Measurements from ENCODE around the gene RABGAP1L.

Gene RABGAP1L

GRCh38 chr1:174736831-174737230, 577.5 kb downstream of the RABGAP1L start:
- Histone ChIP-seq H2BK15ac (ENCODE audit: low read length) (no peak overlapping the region), H2AFZ (ENCODE audit: low read length) (no peak overlapping the region), H3K9ac (ENCODE audit: low read depth, low read length, poor library complexity) (no peak overlapping the region), H4K91ac (ENCODE audit: low read depth, low read length, poor library complexity) (no peak overlapping the region), H4K8ac (ENCODE audit: low read depth, low read length) (no peak overlapping the region), H3K23ac (ENCODE audit: low read depth, low read length, poor library complexity) (no peak overlapping the region), H3K4me3 (ENCODE audit: low read length in 2 of 2) (no peak overlapping the region), H3K4me1 (ENCODE audit: control insufficient read depth in 2 of 2, insufficient read depth in 1 of 2, low read depth in 1 of 2, low read length in 2 of 2) (no peaks in the 10 kb centered on the region), H3K4me2 (ENCODE audit: insufficient read depth, low read length, poor library complexity, severe bottlenecking) (no peak overlapping the region), H3K9me3 (replicated peaks in 1 of 2; ENCODE audit: control insufficient read depth in 2 of 2, insufficient read depth in 1 of 2, low read depth in 1 of 2, low read length in 2 of 2) (no peaks in the 10 kb centered on the region), H2BK5ac (ENCODE audit: low read length) (no peak overlapping the region), H2BK12ac (ENCODE audit: low read length) (no peak overlapping the region), H2AK5ac (ENCODE audit: low read depth, low read length) (no peak overlapping the region), H2BK120ac (ENCODE audit: low read depth, low read length) (no peak overlapping the region), H3K4ac (ENCODE audit: low read length) (no peak overlapping the region), H3K27me3 (ENCODE audit: control insufficient read depth in 3 of 3, insufficient read depth in 3 of 3, low read depth in 1 of 3, low read length in 3 of 3) (no peaks in the 10 kb centered on the region), H3K14ac (ENCODE audit: low read length) (no peak overlapping the region), H3K18ac (ENCODE audit: low read length) (no peak overlapping the region), H3K36me3 (replicated peaks in 1 of 2; ENCODE audit: control insufficient read depth in 2 of 2, insufficient read depth in 2 of 2, low read length in 2 of 2) (no peaks in the 10 kb centered on the region), H3K27ac (replicated peaks; ENCODE audit: low read length) (no peak overlapping the region), H3K79me1 (ENCODE audit: low read depth, low read length) (no peaks in the 10 kb centered on the region)
- DNase-seq (ENCODE audit: low spot score), result no peak
- no CpG with 5 or more reads among the region's 2 CpGs for WGBS, 2 donors (ENCODE audit: extremely low coverage in 2 of 2, insufficient read length in 2 of 2, insufficient replicate concordance in 1 of 2)

- no peak overlapping the region for H2AFZ ChIP-seq (ENCODE audit: low read length)
- WGBS, 2 donors (ENCODE audit: extremely low coverage in 2 of 2, insufficient read length in 2 of 2, insufficient replicate concordance in 1 of 2), result no CpG with 5 or more reads among the region's 2 CpGs
Measured at GRCh38 chr1:174740249-174740968, 581.1 kb downstream of the RABGAP1L start.

GRCh38 chr1:174742805-174743653, 583.7 kb downstream of the RABGAP1L start:
- H3K14ac ChIP-seq (ENCODE audit: low read length), result no peak overlapping the region

More at GRCh38 chr1:174740249-174740968, 581.1 kb downstream of the RABGAP1L start:
- H3K79me1 ChIP-seq (ENCODE audit: low read depth, low read length), result no peaks in the 10 kb centered on the region
- no peak overlapping the region for H2BK5ac ChIP-seq (ENCODE audit: low read length)
- H2BK12ac ChIP-seq (ENCODE audit: low read length), result no peak overlapping the region
- H2BK15ac ChIP-seq (ENCODE audit: low read length), result no peak overlapping the region
- H3K36me3 ChIP-seq (replicated peaks in 1 of 2; ENCODE audit: control insufficient read depth in 2 of 2, insufficient read depth in 2 of 2, low read length in 2 of 2), result no peaks in the 10 kb centered on the region
- no peak overlapping the region for H3K14ac ChIP-seq (ENCODE audit: low read length)
- H3K9me3 ChIP-seq (replicated peaks in 1 of 2; ENCODE audit: control insufficient read depth in 2 of 2, insufficient read depth in 1 of 2, low read depth in 1 of 2, low read length in 2 of 2), result no peaks in the 10 kb centered on the region
- H3K4me2 ChIP-seq (ENCODE audit: insufficient read depth, low read length, poor library complexity, severe bottlenecking), result no peak overlapping the region
- no peak overlapping the region for H3K23ac ChIP-seq (ENCODE audit: low read depth, low read length, poor library complexity)
- H3K27ac ChIP-seq (replicated peaks; ENCODE audit: low read length), result no peak overlapping the region
- no peak overlapping the region for H3K4me3 ChIP-seq (ENCODE audit: low read length in 2 of 2)
- no peak overlapping the region for H2AK5ac ChIP-seq (ENCODE audit: low read depth, low read length)
- H4K91ac ChIP-seq (ENCODE audit: low read depth, low read length, poor library complexity), result no peak overlapping the region
- no peak overlapping the region for H3K18ac ChIP-seq (ENCODE audit: low read length)
- H3K4ac ChIP-seq (ENCODE audit: low read length), result no peak overlapping the region
- no peak overlapping the region for H3K9ac ChIP-seq (ENCODE audit: low read depth, low read length, poor library complexity)
- H3K27me3 ChIP-seq (ENCODE audit: control insufficient read depth in 3 of 3, insufficient read depth in 3 of 3, low read depth in 1 of 3, low read length in 3 of 3), result no peaks in the 10 kb centered on the region
- H4K8ac ChIP-seq (ENCODE audit: low read depth, low read length), result no peak overlapping the region
- H3K4me1 ChIP-seq (ENCODE audit: control insufficient read depth in 2 of 2, insufficient read depth in 1 of 2, low read depth in 1 of 2, low read length in 2 of 2), result no peaks in the 10 kb centered on the region
- DNase-seq (ENCODE audit: low spot score), result no peak
- H2BK120ac ChIP-seq (ENCODE audit: low read depth, low read length), result no peak overlapping the region

More at GRCh38 chr1:174742805-174743653, 583.7 kb downstream of the RABGAP1L start:
- H3K23ac ChIP-seq (ENCODE audit: low read depth, low read length, poor library complexity), result no peak overlapping the region
- no peaks in the 10 kb centered on the region for H3K27me3 ChIP-seq (ENCODE audit: control insufficient read depth in 3 of 3, insufficient read depth in 3 of 3, low read depth in 1 of 3, low read length in 3 of 3)
- H2BK15ac ChIP-seq (ENCODE audit: low read length), result no peak overlapping the region
- H3K4me2 ChIP-seq (ENCODE audit: insufficient read depth, low read length, poor library complexity, severe bottlenecking), result no peak overlapping the region
- H3K4me1 ChIP-seq (ENCODE audit: control insufficient read depth in 2 of 2, insufficient read depth in 1 of 2, low read depth in 1 of 2, low read length in 2 of 2), result no peaks in the 10 kb centered on the region
- no peak overlapping the region for H2BK120ac ChIP-seq (ENCODE audit: low read depth, low read length)
- H2BK12ac ChIP-seq (ENCODE audit: low read length), result no peak overlapping the region
- H3K4me3 ChIP-seq (ENCODE audit: low read length in 2 of 2), result no peak overlapping the region
- H4K8ac ChIP-seq (ENCODE audit: low read depth, low read length), result no peak overlapping the region
- no peak overlapping the region for H3K27ac ChIP-seq (replicated peaks; ENCODE audit: low read length)
- H3K4ac ChIP-seq (ENCODE audit: low read length), result no peak overlapping the region
- no peak overlapping the region for H3K9ac ChIP-seq (ENCODE audit: low read depth, low read length, poor library complexity)
- WGBS, 2 donors (ENCODE audit: extremely low coverage in 2 of 2, insufficient read length in 2 of 2, insufficient replicate concordance in 1 of 2), result no CpG with 5 or more reads among the region's 3 CpGs
- H3K9me3 ChIP-seq (replicated peaks in 1 of 2; ENCODE audit: control insufficient read depth in 2 of 2, insufficient read depth in 1 of 2, low read depth in 1 of 2, low read length in 2 of 2), result no peaks in the 10 kb centered on the region
- H4K91ac ChIP-seq (ENCODE audit: low read depth, low read length, poor library complexity), result no peak overlapping the region
- H2AK5ac ChIP-seq (ENCODE audit: low read depth, low read length), result no peak overlapping the region
- DNase-seq (ENCODE audit: low spot score), result no peak
- no peak overlapping the region for H2BK5ac ChIP-seq (ENCODE audit: low read length)
- no peak overlapping the region for H3K18ac ChIP-seq (ENCODE audit: low read length)
- no peaks in the 10 kb centered on the region for H3K79me1 ChIP-seq (ENCODE audit: low read depth, low read length)
- H2AFZ ChIP-seq (ENCODE audit: low read length), result no peak overlapping the region
- H3K36me3 ChIP-seq (replicated peaks in 1 of 2; ENCODE audit: control insufficient read depth in 2 of 2, insufficient read depth in 2 of 2, low read length in 2 of 2), result no peaks in the 10 kb centered on the region

All from neuronal stem cell (in vitro differentiated cells).